A673 (cell line): ENCODE data around the gene HLA-DRA.

Experiments
- EZH2 ChIP-seq: fragments of 200-600 bp; sonication (generic); IDR thresholded peaks from 2 replicates; pipeline ENCODE4 v1.6.1; 2017; ENCODE audit warnings: borderline replicate concordance, low read depth, mild to moderate bottlenecking, mixed read lengths, antibody characterized with exemption, low read length; ENCODE audit not compliant: poor library complexity, severe bottlenecking
- TF ChIP-seq, protein P1 (sequence below): fragments of 300-800, 200-600 bp; sonication (generic); conservative IDR thresholded peaks from 2 replicates; pipeline ENCODE4 v1.5.1; 2017; ENCODE audit warnings: low read depth, mild to moderate bottlenecking, antibody characterized with exemption, low read length, moderate library complexity, mixed read lengths

DNA sequence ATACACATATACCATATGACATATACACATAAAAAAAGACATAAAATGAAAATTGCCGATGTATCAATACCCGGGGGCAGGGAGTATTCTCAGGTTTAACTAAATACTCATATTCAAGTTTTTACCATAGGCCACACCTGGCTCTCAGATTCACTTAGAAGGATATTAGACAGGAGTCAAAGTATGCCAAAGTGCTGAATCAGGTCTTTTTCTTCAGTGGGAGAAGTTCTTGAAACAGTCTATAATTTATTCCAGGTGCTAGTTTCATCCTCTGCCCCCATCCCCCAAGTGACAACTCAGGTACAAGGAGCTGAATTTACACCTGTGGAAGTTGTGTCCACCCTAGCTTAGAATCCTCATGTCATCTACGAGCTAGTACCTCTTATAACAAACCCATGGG, 8.5 kb upstream of the HLA-DRA start:
- TF ChIP-seq, protein P1, sequence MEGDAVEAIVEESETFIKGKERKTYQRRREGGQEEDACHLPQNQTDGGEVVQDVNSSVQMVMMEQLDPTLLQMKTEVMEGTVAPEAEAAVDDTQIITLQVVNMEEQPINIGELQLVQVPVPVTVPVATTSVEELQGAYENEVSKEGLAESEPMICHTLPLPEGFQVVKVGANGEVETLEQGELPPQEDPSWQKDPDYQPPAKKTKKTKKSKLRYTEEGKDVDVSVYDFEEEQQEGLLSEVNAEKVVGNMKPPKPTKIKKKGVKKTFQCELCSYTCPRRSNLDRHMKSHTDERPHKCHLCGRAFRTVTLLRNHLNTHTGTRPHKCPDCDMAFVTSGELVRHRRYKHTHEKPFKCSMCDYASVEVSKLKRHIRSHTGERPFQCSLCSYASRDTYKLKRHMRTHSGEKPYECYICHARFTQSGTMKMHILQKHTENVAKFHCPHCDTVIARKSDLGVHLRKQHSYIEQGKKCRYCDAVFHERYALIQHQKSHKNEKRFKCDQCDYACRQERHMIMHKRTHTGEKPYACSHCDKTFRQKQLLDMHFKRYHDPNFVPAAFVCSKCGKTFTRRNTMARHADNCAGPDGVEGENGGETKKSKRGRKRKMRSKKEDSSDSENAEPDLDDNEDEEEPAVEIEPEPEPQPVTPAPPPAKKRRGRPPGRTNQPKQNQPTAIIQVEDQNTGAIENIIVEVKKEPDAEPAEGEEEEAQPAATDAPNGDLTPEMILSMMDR: no peak
- TF ChIP-seq EZH2: no peak
